Fibroblast of pulmonary artery (primary cell): ENCODE results near the gene PSTPIP1.
A peak's percentile ranks its signal among the peaks of the same experiment; 100 is the strongest.

ENCODE experiments used
- DNase-seq: peaks from one replicate; pipeline ENCODE4 v3.0.0-alpha.2; 2010; ENCODE audit warnings: low read depth
- H3K4me3 ChIP-seq: replicated peaks from 2 replicates; pipeline ENCODE4 v1.5.1; 2011; ENCODE audit warnings: low read depth, mild to moderate bottlenecking, control low read depth, low read length, moderate library complexity
- CTCF ChIP-seq: IDR thresholded peaks from 2 replicates; pipeline ENCODE4 v1.5.1; 2011; ENCODE audit warnings: mild to moderate bottlenecking, control low read depth, low read length, inconsistent platforms; ENCODE audit errors: missing control alignments

Gene PSTPIP1

DNA sequence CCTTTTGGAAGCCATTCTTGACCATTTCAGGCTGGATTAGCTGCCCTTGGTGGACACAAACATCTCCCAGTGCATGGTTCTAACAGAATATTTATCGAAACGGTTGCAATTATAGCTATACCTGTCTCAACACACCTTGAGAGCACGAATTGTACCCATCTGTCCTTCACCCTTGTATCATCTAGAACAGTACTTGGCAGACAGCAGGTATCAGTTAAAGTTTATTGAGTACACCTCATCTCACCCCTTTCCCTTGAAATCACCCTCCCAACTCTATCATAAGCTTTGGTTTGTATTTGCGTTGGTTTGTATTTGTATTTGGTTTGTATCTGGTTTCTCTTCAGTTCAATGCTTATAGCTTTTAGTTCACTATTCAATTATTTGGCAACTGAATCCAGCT is 63.5 kb downstream of the PSTPIP1 start:
- DNase-seq = no peak
- TF ChIP-seq CTCF = no peak

GRCh38 chr15:77059786-77060361 is 64.9 kb downstream of the PSTPIP1 start:
- DNase-seq = peak; percentile 43
- H3K4me3 ChIP-seq = no peak overlapping the region
- no peak for TF ChIP-seq CTCF

More for the DNA sequence above, 63.5 kb downstream of the PSTPIP1 start:
- no peak overlapping the region for H3K4me3 ChIP-seq

DNA sequence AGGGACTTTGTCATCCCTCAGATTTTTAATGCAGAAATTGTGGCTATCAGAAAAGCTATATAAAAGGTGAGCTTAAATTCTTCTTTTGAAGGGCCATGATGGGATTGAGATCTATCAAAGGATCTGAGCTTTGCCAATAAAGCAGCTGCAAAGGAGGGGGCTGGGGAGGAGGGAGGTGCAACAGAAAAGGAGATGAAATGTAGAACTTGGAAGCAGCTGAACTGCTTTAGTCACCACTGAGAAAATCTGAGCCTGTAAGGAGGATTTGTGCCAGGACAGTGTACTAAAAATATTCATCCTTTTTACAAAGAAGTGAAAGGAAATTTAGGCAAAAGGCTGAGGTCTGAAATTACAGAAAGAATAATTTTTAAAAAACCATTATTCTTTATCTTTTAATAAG is 65.6 kb downstream of the PSTPIP1 start:
- no peak overlapping the region for H3K4me3 ChIP-seq
- DNase-seq = peak; percentile 51
- TF ChIP-seq CTCF = no peak

GRCh38 chr15:77063249-77063648 is 68.3 kb downstream of the PSTPIP1 start:
- TF ChIP-seq CTCF = no peak
- DNase-seq = no peak
- H3K4me3 ChIP-seq = no peak overlapping the region

DNA sequence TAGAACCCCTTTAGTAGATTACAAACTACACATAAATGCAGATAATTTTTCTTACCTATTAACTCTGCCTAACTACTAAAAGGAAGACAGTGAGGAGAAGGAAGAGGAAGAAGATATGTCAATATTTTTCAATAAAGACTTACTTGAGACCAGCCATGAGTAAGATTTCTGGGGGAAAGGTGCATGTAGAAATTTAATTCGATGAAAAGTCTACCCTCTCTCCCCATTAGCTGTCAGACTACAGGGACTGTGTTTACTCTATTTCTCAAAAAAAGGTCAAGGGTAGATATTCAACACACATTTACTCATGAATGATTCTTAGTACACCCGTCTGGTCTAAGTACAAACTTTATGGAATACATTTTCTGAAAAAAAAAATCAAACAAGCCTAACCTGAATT is 69.1 kb downstream of the PSTPIP1 start:
- TF ChIP-seq CTCF = no peak
- no peak for DNase-seq

GRCh38 chr15:77064539-77065308 is 69.8 kb downstream of the PSTPIP1 start:
- no peak overlapping the region for H3K4me3 ChIP-seq
- peak; percentile 46 for DNase-seq
- TF ChIP-seq CTCF = no peak

More for the DNA sequence above, 69.1 kb downstream of the PSTPIP1 start:
- no peak overlapping the region for H3K4me3 ChIP-seq
